BJ (cell line): ENCODE data around the gene MRNIP. TPM values are rescaled to one million over a fixed set of nuclear protein-coding genes. Genes with fewer than 3 reads are reported as not detected.

Experiments used
- CTCF ChIA-PET: fragments of 350-600 bp; formaldehyde crosslinking; extraction: SDS; loops from one replicate; lab custom pipeline; 2021; ENCODE audit warnings: antibody characterized with exemption, inconsistent platforms; lab: Yijun Ruan, JAX
- POLR2A ChIA-PET: fragments of 300-600 bp; sonication (Branson Sonifier 250); formaldehyde crosslinking; extraction: SDS; loops from one replicate; lab custom pipeline; 2021; ENCODE audit warnings: antibody characterized with exemption; lab: Charles Lee
- DNase-seq: peaks from one replicate; pipeline ENCODE4 v3.0.0-alpha.2; 2011; ENCODE audit warnings: low read depth
- H3K27me3 ChIP-seq: 2 replicates; pipeline ENCODE4 v1.6.0; 2011; ENCODE audit warnings: low read length; ENCODE audit not compliant: control insufficient read depth, insufficient read depth
- H3K36me3 ChIP-seq: 2 replicates; pipeline ENCODE4 v1.5.1; 2011; ENCODE audit warnings: low read length; ENCODE audit not compliant: control insufficient read depth, insufficient read depth
- H3K4me3 ChIP-seq: 2 replicates; pipeline ENCODE4 v1.5.1; 2011; ENCODE audit warnings: low read depth, mild to moderate bottlenecking, control low read depth, low read length
- CTCF ChIP-seq: IDR thresholded peaks from 2 replicates; pipeline ENCODE4 v1.5.1; 2011; ENCODE audit warnings: low read depth, mild to moderate bottlenecking, control low read depth, inconsistent platforms, low read length, moderate library complexity; ENCODE audit not compliant: insufficient read depth
- polyA plus RNA-seq: library from polyadenylated mRNA; depleted of rRNA; stranded (reverse); fragments of >200 nt; gene quantifications from 2 replicates; pipeline ENCODE4 v1.2.3, GENCODE V29; 2011

MRNIP gene
- polyA plus RNA-seq, 1 experiment: 14.1 TPM

- ChIA-PET CTCF (no interaction called here), POLR2A (no interaction called here)
- Histone ChIP-seq H3K4me3 (no peak overlapping the region), H3K27me3 (no peaks in the 10 kb centered on the region), H3K36me3 (peaks cover 53% of the 10 kb centered on the region)
- no peak for DNase-seq
- no peak for TF ChIP-seq CTCF
These were observed 11.2 kb upstream of the MRNIP start for GRCh38 chr5:179869641-179870402.

DNA sequence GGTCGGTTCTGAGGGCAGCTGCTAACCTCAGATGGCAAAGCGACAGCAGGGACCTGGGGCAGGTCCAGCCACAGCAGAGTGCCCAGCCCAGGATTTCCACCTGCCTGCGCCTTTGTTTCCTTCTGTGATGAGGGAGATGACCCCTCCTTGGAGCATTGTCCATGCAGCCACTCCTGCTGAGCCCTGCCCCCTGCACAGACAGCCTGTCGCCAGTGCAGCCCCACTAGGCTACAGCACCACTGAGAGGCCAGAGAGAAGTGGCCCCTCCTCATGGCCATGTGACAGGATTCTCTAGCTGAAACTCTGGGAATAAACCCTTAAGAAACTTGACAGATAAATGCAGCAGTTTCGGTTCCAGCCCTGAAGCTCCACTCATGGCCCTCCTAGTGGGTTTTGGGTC lies 10.5 kb upstream of the MRNIP start:
- peaks cover 49% of the 10 kb centered on the region for H3K36me3 ChIP-seq
- TF ChIP-seq CTCF: no peak
- POLR2A ChIA-PET: no interaction called here
- H3K4me3 ChIP-seq: no peak overlapping the region
- H3K27me3 ChIP-seq: no peaks in the 10 kb centered on the region
- CTCF ChIA-PET: interaction anchor here (0.6 kb wide), 1 partner anchor 40 kb away, joined by 3 read pairs; no protein-coding TSS in a partner anchor
- no peak for DNase-seq

DNA sequence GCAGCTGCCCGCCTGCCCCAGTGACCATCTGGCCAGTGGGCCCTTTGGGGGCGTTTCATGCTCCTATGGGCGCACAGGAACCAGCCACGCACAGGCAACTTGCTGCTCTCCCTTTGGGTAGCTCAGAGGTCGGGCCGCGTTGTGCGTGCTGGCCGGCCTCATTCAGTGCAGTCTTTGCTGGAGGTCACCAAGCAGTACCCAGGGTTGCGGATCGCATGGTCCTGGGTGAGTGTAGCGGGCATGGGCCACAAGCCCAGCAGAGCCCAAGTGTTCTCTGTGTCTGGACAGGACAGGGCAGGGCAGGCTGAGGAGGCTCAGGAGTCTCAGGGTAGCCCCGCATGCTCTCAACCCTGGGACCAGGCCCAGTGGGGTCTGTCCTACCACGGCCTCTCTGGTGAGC lies 9.9 kb upstream of the MRNIP start:
- Histone ChIP-seq H3K27me3 (no peaks in the 10 kb centered on the region), H3K36me3 (peaks cover 49% of the 10 kb centered on the region)

GRCh38 chr5:179867476-179867875 lies 8.9 kb upstream of the MRNIP start:
- Histone ChIP-seq H3K4me3 (no peak overlapping the region), H3K36me3 (peaks cover 49% of the 10 kb centered on the region), H3K27me3 (no peaks in the 10 kb centered on the region)
- ChIA-PET POLR2A (no interaction called here), CTCF (no interaction called here)
- DNase-seq: no peak
- no peak for TF ChIP-seq CTCF

More for the DNA sequence above, 9.9 kb upstream of the MRNIP start:
- no peak for DNase-seq
- H3K4me3 ChIP-seq: no peak overlapping the region
- ChIA-PET POLR2A (no interaction called here), CTCF (interaction anchor here (0.6 kb wide), 1 partner anchor 41 kb away, joined by 3 read pairs; no protein-coding TSS in a partner anchor)
- no peak for TF ChIP-seq CTCF

DNA sequence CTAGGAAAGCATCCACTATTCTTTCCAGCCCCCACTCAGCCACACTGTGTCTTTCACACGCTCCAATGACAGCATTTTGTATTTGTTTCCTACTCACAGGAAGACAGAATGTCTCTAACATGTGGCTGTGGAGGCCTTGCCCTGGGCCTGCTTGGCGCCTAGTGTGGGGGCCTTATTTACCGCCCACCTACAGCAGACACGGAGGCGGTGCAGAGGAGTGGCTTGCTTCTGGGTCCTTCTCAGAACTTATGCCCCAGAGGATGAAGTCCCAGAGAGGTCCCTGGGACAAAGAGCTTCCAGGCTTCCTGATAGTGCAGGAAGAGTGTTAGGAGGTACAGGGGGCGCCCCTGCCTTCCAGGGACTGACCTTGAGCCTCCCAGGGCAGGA lies 8.5 kb upstream of the MRNIP start:
- no peak overlapping the region for H3K4me3 ChIP-seq
- H3K27me3 ChIP-seq: no peaks in the 10 kb centered on the region
- ChIA-PET CTCF (no interaction called here), POLR2A (interaction anchor here (0.5 kb wide), 1 partner anchor 111 kb away, joined by 4 read pairs; no protein-coding TSS in a partner anchor)
- no peak for DNase-seq
- peaks cover 48% of the 10 kb centered on the region for H3K36me3 ChIP-seq
- TF ChIP-seq CTCF: no peak
